ENCODE measurements around the gene RIC8B. TPM values are rescaled to one million over a fixed set of nuclear protein-coding genes. Genes with fewer than 3 reads are reported as not detected.

Gene RIC8B
- total RNA-seq, 4 donors from 2014 or later: 10.5 to 19.5 (median 16.6) TPM

- Histone ChIP-seq H3K4me3 (no peak overlapping the region), H3K36me3 (no peaks in the 10 kb centered on the region), H3K27ac (no peak overlapping the region), H3K27me3 (peaks cover 11% of the 10 kb centered on the region), H3K4me1 (no peaks in the 10 kb centered on the region), H3K9me3 (no peaks in the 10 kb centered on the region)
- TF ChIP-seq POLR2A (IDR thresholded peaks at IDR 0.05) (no peak), POLR2AphosphoS5 (IDR thresholded peaks at IDR 0.05) (no peak), EP300 (IDR thresholded peaks at IDR 0.05; ENCODE audit: low read depth) (no peak)
- TF ChIP-seq, protein P1, sequence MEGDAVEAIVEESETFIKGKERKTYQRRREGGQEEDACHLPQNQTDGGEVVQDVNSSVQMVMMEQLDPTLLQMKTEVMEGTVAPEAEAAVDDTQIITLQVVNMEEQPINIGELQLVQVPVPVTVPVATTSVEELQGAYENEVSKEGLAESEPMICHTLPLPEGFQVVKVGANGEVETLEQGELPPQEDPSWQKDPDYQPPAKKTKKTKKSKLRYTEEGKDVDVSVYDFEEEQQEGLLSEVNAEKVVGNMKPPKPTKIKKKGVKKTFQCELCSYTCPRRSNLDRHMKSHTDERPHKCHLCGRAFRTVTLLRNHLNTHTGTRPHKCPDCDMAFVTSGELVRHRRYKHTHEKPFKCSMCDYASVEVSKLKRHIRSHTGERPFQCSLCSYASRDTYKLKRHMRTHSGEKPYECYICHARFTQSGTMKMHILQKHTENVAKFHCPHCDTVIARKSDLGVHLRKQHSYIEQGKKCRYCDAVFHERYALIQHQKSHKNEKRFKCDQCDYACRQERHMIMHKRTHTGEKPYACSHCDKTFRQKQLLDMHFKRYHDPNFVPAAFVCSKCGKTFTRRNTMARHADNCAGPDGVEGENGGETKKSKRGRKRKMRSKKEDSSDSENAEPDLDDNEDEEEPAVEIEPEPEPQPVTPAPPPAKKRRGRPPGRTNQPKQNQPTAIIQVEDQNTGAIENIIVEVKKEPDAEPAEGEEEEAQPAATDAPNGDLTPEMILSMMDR (IDR thresholded peaks at IDR 0.05): no peak
- WGBS, 2 donors (ENCODE audit: low coverage in 1 of 2): 79 to 85% methylated on average over 3 of the region's 3 CpGs
- DNase-seq: no peak
- intact Hi-C loops (cut with DNase I; ENCODE audit: low total_unique reads) (no loop called here), in situ Hi-C loops (cut with MboI; ENCODE audit: low pct_ligation_motif_present in 1 of 4, low pct_unique_long_range_greater_than_20kb in 1 of 4, low sequenced_read_pairs in 3 of 4) (no loop called here)
These were observed 159.8 kb downstream of the RIC8B start for GRCh38 chr12:106934277-106934676.

Other genes starting within 250 kb of the RIC8B start
- gene RFX4, start 191.7 kb upstream of the RIC8B start, total RNA-seq: not detected
- 10 to 100 TPM; 13.5 to 34.6 (median 18.7) TPM for gene TMEM263, start 181.2 kb downstream of the RIC8B start, total RNA-seq
- 10 to 100 TPM in 1 of 4 donors, 1 to 10 TPM in 3; 3.0 to 14.8 (median 8.7) TPM for gene MTERF2, start 212.5 kb downstream of the RIC8B start, total RNA-seq

Measured in transverse colon (tissue), 4 donors.